Activated CD8-positive, alpha-beta memory T cell treated with anti-CD3 and anti-CD28 coated beads, Interleukin-2, amount 50 U/mL, for 1 hour (primary cell): ENCODE results near the gene SS18L1.
"Not testable (repeated sequence)": the region's sequence is repeated elsewhere in the genome, so short reads cannot be mapped to it uniquely, and the experiment has no call there.

Source experiments
- DNase-seq: peaks from one replicate; pipeline ENCODE4 v3.0.0-alpha.2; 2020; ENCODE audit errors: extremely low read depth

Gene SS18L1

GRCh38 chr20:62143081-62143956 is at the start of gene SS18L1, which contains the start of gene PSMA7:
SS18L1 (plus strand) TSS chr20:62143769; CDS start chr20:62143821, 52 bp downstream.
PSMA7 (minus strand) TSS chr20:62143394; CDS start chr20:62143303, 91 bp downstream.
- peak; percentile 44 for DNase-seq

GRCh38 chr20:62096421-62097380 is 46.9 kb upstream of the SS18L1 start:
- DNase-seq = no peak

- DNase-seq = no peak
These were observed 45.6 kb upstream of the SS18L1 start for GRCh38 chr20:62097881-62098407.

- no peak for DNase-seq
These were observed 42.5 kb upstream of the SS18L1 start for GRCh38 chr20:62101078-62101477.

- no peak for DNase-seq
These were observed 39.9 kb upstream of the SS18L1 start for GRCh38 chr20:62103508-62104233.

GRCh38 chr20:62104234-62104789 is 39.3 kb upstream of the SS18L1 start:
- no peak for DNase-seq

- DNase-seq = no peak
These were observed 38.7 kb upstream of the SS18L1 start for GRCh38 chr20:62104791-62105345.

GRCh38 chr20:62105592-62105991 is 38.0 kb upstream of the SS18L1 start:
- DNase-seq = no peak

GRCh38 chr20:62111148-62111547 is 32.4 kb upstream of the SS18L1 start:
- no peak for DNase-seq

GRCh38 chr20:62112368-62112767 is 31.2 kb upstream of the SS18L1 start:
- no peak for DNase-seq

- DNase-seq = no peak
These were observed 28.7 kb upstream of the SS18L1 start for GRCh38 chr20:62114894-62115293.

- not testable (repeated sequence) for DNase-seq
These were observed 27.7 kb upstream of the SS18L1 start for GRCh38 chr20:62115800-62116407.

- DNase-seq = no peak
These were observed 26.8 kb upstream of the SS18L1 start for GRCh38 chr20:62116558-62117361.

GRCh38 chr20:62117362-62117646 is 26.3 kb upstream of the SS18L1 start:
- DNase-seq = no peak

GRCh38 chr20:62117658-62118057 is 25.9 kb upstream of the SS18L1 start:
- DNase-seq = peak; percentile 72

- no peak for DNase-seq
These were observed 25.2 kb upstream of the SS18L1 start for GRCh38 chr20:62118113-62119043.

- DNase-seq = no peak
These were observed 24.5 kb upstream of the SS18L1 start for GRCh38 chr20:62119115-62119514.

GRCh38 chr20:62119591-62120364 is 23.8 kb upstream of the SS18L1 start:
- DNase-seq = no peak
